CD14-positive monocyte (primary cell): Measurements from ENCODE around the gene THSD7B. TPM values are rescaled to one million over a fixed set of nuclear protein-coding genes. Genes with fewer than 3 reads are reported as not detected.

Experiments used
- DNase-seq, 3 donors: peaks; one replicate each; pipeline ENCODE4 v3.0.0-alpha.2; 2011 to 2022
- H2AFZ ChIP-seq: 2 replicates; pipeline ENCODE4 v1.6.0; 2012; ENCODE audit warnings: mild to moderate bottlenecking, low read depth, low read length, inconsistent platforms; ENCODE audit not compliant: insufficient read depth, poor library complexity, severe bottlenecking
- H3K27ac ChIP-seq, 2 donors: 1 replicate in 1 of 2; 2 replicates in 1 of 2; pipeline ENCODE4 v1.5.1; 2012 to 2013; ENCODE audit warnings: low read length in 2 of 2, control low read depth in 1 of 2, inconsistent platforms in 1 of 2, low read depth in 1 of 2, mild to moderate bottlenecking in 1 of 2
- H3K27me3 ChIP-seq, 2 donors: one replicate each; pipeline versions ENCODE4 v1.6.0 to v1.6.1; 2011 to 2013; ENCODE audit warnings: low read length in 2 of 2; ENCODE audit not compliant: control insufficient read depth in 2 of 2, insufficient read depth in 2 of 2
- H3K36me3 ChIP-seq, 2 donors: replicated peaks in 1 of 2; 1 replicate in 1 of 2; 2 replicates in 1 of 2; pipeline versions ENCODE4 v1.5.1 to v1.6.1; 2012 to 2013; ENCODE audit warnings: low read length in 2 of 2, control low read depth in 1 of 2, inconsistent platforms in 1 of 2, mild to moderate bottlenecking in 1 of 2; ENCODE audit not compliant: insufficient read depth in 2 of 2, control insufficient read depth in 1 of 2
- H3K4me1 ChIP-seq, 2 donors: 1 replicate in 1 of 2; 2 replicates in 1 of 2; pipeline versions ENCODE4 v1.5.1 to v1.6.1; 2012 to 2013; ENCODE audit warnings: low read length in 2 of 2, control low read depth in 1 of 2, inconsistent platforms in 1 of 2, mild to moderate bottlenecking in 1 of 2, moderate library complexity in 1 of 2; ENCODE audit not compliant: insufficient read depth in 2 of 2, control insufficient read depth in 1 of 2
- H3K4me2 ChIP-seq: replicated peaks from 2 replicates; pipeline ENCODE3; 2012; ENCODE audit warnings: low read length, moderate library complexity, mild to moderate bottlenecking; ENCODE audit not compliant: poor library complexity, severe bottlenecking; ENCODE audit errors: extremely low read depth
- H3K4me3 ChIP-seq, 3 experiments: fragments of 200-600 bp in 1 of 3; sonication (generic) in 1 of 3; replicated peaks in 1 of 3; 1 replicate in 2 of 3; 2 replicates in 1 of 3; pipeline ENCODE4 v1.5.1; 2011 to 2013; ENCODE audit warnings: low read length in 3 of 3, mild to moderate bottlenecking in 3 of 3, control low read depth in 2 of 3, low read depth in 2 of 3, inconsistent platforms in 1 of 3, moderate library complexity in 1 of 3
- H3K79me2 ChIP-seq: 2 replicates; pipeline ENCODE4 v1.6.0; 2012; ENCODE audit warnings: mild to moderate bottlenecking, control low read depth, inconsistent platforms, low read length, moderate library complexity; ENCODE audit not compliant: insufficient read depth
- H3K9ac ChIP-seq: 2 replicates; pipeline ENCODE4 v1.6.0; 2017; ENCODE audit warnings: low read length, mild to moderate bottlenecking; ENCODE audit not compliant: insufficient read depth, poor library complexity, severe bottlenecking
- H3K9me3 ChIP-seq, 2 donors: replicated peaks in 1 of 2; 1 replicate in 1 of 2; 2 replicates in 1 of 2; pipeline versions ENCODE4 v1.5.1 to v1.6.1; 2012 to 2013; ENCODE audit warnings: low read length in 2 of 2, control low read depth in 1 of 2; ENCODE audit not compliant: control insufficient read depth in 1 of 2, insufficient read depth in 1 of 2
- H4K20me1 ChIP-seq: 2 replicates; pipeline ENCODE4 v1.6.0; 2012; ENCODE audit warnings: mild to moderate bottlenecking, low read length, control low read depth, moderate library complexity; ENCODE audit not compliant: insufficient read depth
- H3K27ac Mint-ChIP-seq, 7 donors: one replicate each; pipeline ENCODE4 v1.8.0; 2020; ENCODE audit warnings: mild to moderate bottlenecking in 7 of 7, mixed read lengths in 7 of 7, moderate library complexity in 6 of 7, inconsistent platforms in 2 of 7
- H3K27me3 Mint-ChIP-seq, 3 donors: one replicate each; pipeline ENCODE4 v1.8.0; 2021 to 2022; ENCODE audit warnings: low read depth in 3 of 3, mild to moderate bottlenecking in 3 of 3, mixed read lengths in 3 of 3, moderate library complexity in 3 of 3, inconsistent platforms in 1 of 3
- H3K36me3 Mint-ChIP-seq, 2 donors: one replicate each; pipeline ENCODE4 v1.8.0; 2020; ENCODE audit warnings: mixed read lengths in 2 of 2, inconsistent platforms in 1 of 2, mild to moderate bottlenecking in 1 of 2
- H3K4me1 Mint-ChIP-seq: one replicate; pipeline ENCODE4 v1.8.0; 2020; ENCODE audit warnings: mild to moderate bottlenecking, mixed read lengths
- H3K4me3 Mint-ChIP-seq, 2 donors: one replicate each; pipeline ENCODE4 v1.8.0; 2020; ENCODE audit warnings: mild to moderate bottlenecking in 2 of 2, mixed read lengths in 2 of 2, moderate library complexity in 1 of 2
- H3K9me3 Mint-ChIP-seq, 7 donors: one replicate each; pipeline ENCODE4 v1.8.0; 2020 to 2022; ENCODE audit warnings: mixed read lengths in 7 of 7, mild to moderate bottlenecking in 6 of 7, moderate library complexity in 6 of 7, inconsistent platforms in 2 of 7
- CTCF ChIP-seq: fragments of 200-600 bp; IDR thresholded peaks from one replicate; pipeline ENCODE4 v1.8.0; 2022; ENCODE audit warnings: antibody characterized with exemption, mild to moderate bottlenecking
- WGBS: methylation state at CpG from one replicate; pipeline ENCODE4 v1.1.5; 2013; ENCODE audit warnings: missing lambda C conversion rate; ENCODE audit not compliant: insufficient coverage; 5-methylcytosine and 5-hydroxymethylcytosine counted together
- intact Hi-C, 2 donors: fragments of 100-400 bp; cut with micrococcal nuclease; formaldehyde crosslinking; loops; one replicate each; pipeline versions ENCODE4 v1.15.0 to v1.15.1; 2023
- polyA plus RNA-seq, 3 donors: library from polyadenylated mRNA; depleted of rRNA in 1 of 3; unstranded in 2 of 3; stranded (reverse) in 1 of 3; fragments of 300-500 nt in 2 of 3; fragments of >200 nt in 1 of 3; fragmentation: Illumina TruSeq in 2 of 3; gene quantifications; 1 replicate in 2 of 3; 2 replicates in 1 of 3; pipeline ENCODE4 v1.2.3, GENCODE V29; 2012 to 2021

Gene THSD7B
- polyA plus RNA-seq, 3 donors: not detected

GRCh38 chr2:137511526-137511925, 746.2 kb downstream of the THSD7B start:
- intact Hi-C loops: no loop called here
- no CpG with 5 or more reads among the region's 1 CpG for WGBS
- Histone ChIP-seq H3K36me3 (no peaks in the 10 kb centered on the region), H3K9me3 (peaks cover 0 to 3% of the 10 kb centered on the region in 2 donors), H3K4me2 (no peak overlapping the region), H3K79me2 (no peaks in the 10 kb centered on the region), H3K27me3 (no peaks in the 10 kb centered on the region), H3K9ac (no peak overlapping the region), H2AFZ (no peak overlapping the region), H3K27ac (no peak overlapping the region), H3K4me3 (no peak overlapping the region), H4K20me1 (no peaks in the 10 kb centered on the region), H3K4me1 (no peaks in the 10 kb centered on the region)
- peaks cover 0 to 10% (median 3%) of the 10 kb centered on the region in 7 donors for H3K9me3 Mint-ChIP-seq
- H3K36me3 Mint-ChIP-seq: no peaks in the 10 kb centered on the region
- no peaks in the 10 kb centered on the region for H3K27me3 Mint-ChIP-seq
- no peak for TF ChIP-seq CTCF
- H3K27ac Mint-ChIP-seq: no peak overlapping the region
- no peaks in the 10 kb centered on the region for H3K4me1 Mint-ChIP-seq
- H3K4me3 Mint-ChIP-seq: no peak overlapping the region
- no peak for DNase-seq

- Histone ChIP-seq H3K27ac (no peak overlapping the region), H3K4me2 (no peak overlapping the region), H3K9me3 (peaks cover 4 to 6% of the 10 kb centered on the region in 2 donors), H3K36me3 (no peaks in the 10 kb centered on the region), H3K4me3 (no peak overlapping the region), H4K20me1 (no peaks in the 10 kb centered on the region), H3K79me2 (no peaks in the 10 kb centered on the region), H2AFZ (no peak overlapping the region), H3K4me1 (no peaks in the 10 kb centered on the region), H3K27me3 (no peaks in the 10 kb centered on the region), H3K9ac (no peak overlapping the region)
- Mint-ChIP-seq H3K27ac (peak overlapping the region in 1 of 7 donors; percentile 8), H3K4me3 (no peak overlapping the region), H3K36me3 (no peaks in the 10 kb centered on the region), H3K27me3 (no peaks in the 10 kb centered on the region), H3K9me3 (peaks cover 0 to 10% (median 4%) of the 10 kb centered on the region in 7 donors), H3K4me1 (no peaks in the 10 kb centered on the region)
- no CpG with 5 or more reads among the region's 2 CpGs for WGBS
- DNase-seq: no peak
- no peak for TF ChIP-seq CTCF
- intact Hi-C loops: no loop called here
Measured at GRCh38 chr2:137521653-137522619, 756.6 kb downstream of the THSD7B start.
